Glomerular visceral epithelial cell (primary cell): ENCODE measurements around the gene GPHB5.
A peak's percentile ranks its signal among the peaks of the same experiment; 100 is the strongest.
"Not testable (repeated sequence)": the region's sequence is repeated elsewhere in the genome, so short reads cannot be mapped to it uniquely, and the experiment has no call there.

Experiments used
- DNase-seq: peaks from one replicate; pipeline ENCODE4 v3.0.0-alpha.2; 2016; ENCODE audit errors: extremely low spot score

The GPHB5 gene

GRCh38 chr14:63295231-63295685 is 23.5 kb downstream of the GPHB5 start:
- DNase-seq = no peak

- no peak for DNase-seq
Measured at GRCh38 chr14:63292805-63293204, 25.9 kb downstream of the GPHB5 start.

GRCh38 chr14:63290741-63291430 is 27.8 kb downstream of the GPHB5 start:
- no peak for DNase-seq

- DNase-seq = no peak
Measured at GRCh38 chr14:63288853-63289252, 29.9 kb downstream of the GPHB5 start.

GRCh38 chr14:63287666-63288483 is 30.9 kb downstream of the GPHB5 start:
- no peak for DNase-seq

GRCh38 chr14:63286071-63286470 is 32.7 kb downstream of the GPHB5 start:
- no peak for DNase-seq

GRCh38 chr14:63283884-63284248 is 34.9 kb downstream of the GPHB5 start:
- DNase-seq = no peak

GRCh38 chr14:63282997-63283883 is 35.5 kb downstream of the GPHB5 start:
- DNase-seq = no peak

- not testable (repeated sequence) for DNase-seq
Measured at GRCh38 chr14:63279933-63280332, 38.8 kb downstream of the GPHB5 start.

- DNase-seq = no peak
Measured at GRCh38 chr14:63277591-63278183, 41.0 kb downstream of the GPHB5 start.

GRCh38 chr14:63276492-63277342 is 42.0 kb downstream of the GPHB5 start:
- DNase-seq = peak; percentile 34

- no peak for DNase-seq
Measured at GRCh38 chr14:63276016-63276415, 42.7 kb downstream of the GPHB5 start.

- no peak for DNase-seq
Measured at GRCh38 chr14:63275611-63276010, 43.1 kb downstream of the GPHB5 start.

GRCh38 chr14:63273717-63274655 is 44.7 kb downstream of the GPHB5 start:
- no peak for DNase-seq

GRCh38 chr14:63273129-63273528 is 45.6 kb downstream of the GPHB5 start:
- no peak for DNase-seq

- DNase-seq = no peak
Measured at GRCh38 chr14:63269561-63270225, 49.0 kb downstream of the GPHB5 start.

GRCh38 chr14:63268771-63269170 is 50.0 kb downstream of the GPHB5 start:
- no peak for DNase-seq

- DNase-seq = no peak
Measured at GRCh38 chr14:63267171-63267570, 51.6 kb downstream of the GPHB5 start.

- no peak for DNase-seq
Measured at GRCh38 chr14:63266106-63266505, 52.6 kb downstream of the GPHB5 start.
